Mesendoderm (in vitro differentiated cells): ENCODE results near the gene TOP3A.

Experiments
- DNase-seq: peaks from one replicate; pipeline ENCODE4 v3.0.0; 2013
- H2AK5ac ChIP-seq: 2 replicates; pipeline ENCODE4 v1.6.1; 2013; ENCODE audit warnings: low read length, inconsistent platforms
- H2BK120ac ChIP-seq: 2 replicates; pipeline ENCODE4 v1.6.1; 2013; ENCODE audit warnings: low read depth, mild to moderate bottlenecking, low read length, moderate library complexity, mixed read lengths
- H2BK15ac ChIP-seq: replicated peaks from 2 replicates; pipeline ENCODE4 v1.6.1; 2013; ENCODE audit warnings: low read depth, mild to moderate bottlenecking, moderate library complexity
- H2BK5ac ChIP-seq: 2 replicates; pipeline ENCODE4 v1.6.1; 2013; ENCODE audit warnings: low read length, inconsistent platforms
- H3K18ac ChIP-seq: 2 replicates; pipeline ENCODE4 v1.6.1; 2013; ENCODE audit warnings: mild to moderate bottlenecking, low read length, mixed read lengths
- H3K23ac ChIP-seq: one replicate; pipeline ENCODE4 v1.6.1; 2013; ENCODE audit warnings: low read length
- H3K27ac ChIP-seq: 2 replicates; pipeline ENCODE4 v1.5.1; 2013; ENCODE audit warnings: low read depth, mild to moderate bottlenecking, inconsistent platforms, low read length, moderate library complexity
- H3K27me3 ChIP-seq: 2 replicates; pipeline ENCODE4 v1.6.1; 2013; ENCODE audit warnings: low read length, control low read depth, mild to moderate bottlenecking, inconsistent platforms; ENCODE audit not compliant: insufficient read depth, poor library complexity
- H3K36me3 ChIP-seq: 2 replicates; pipeline ENCODE4 v1.6.1; 2013; ENCODE audit warnings: low read length, inconsistent platforms; ENCODE audit not compliant: control insufficient read depth, insufficient read depth
- H3K4ac ChIP-seq: one replicate; pipeline ENCODE4 v1.6.1; 2013; ENCODE audit warnings: low read depth, mild to moderate bottlenecking, low read length, moderate library complexity
- H3K4me1 ChIP-seq: 2 replicates; pipeline ENCODE4 v1.6.1; 2013; ENCODE audit warnings: low read depth, low read length, inconsistent platforms; ENCODE audit not compliant: control insufficient read depth
- H3K4me2 ChIP-seq: 2 replicates; pipeline ENCODE4 v1.6.1; 2013; ENCODE audit warnings: low read length
- H3K4me3 ChIP-seq: 2 replicates; pipeline ENCODE4 v1.5.1; 2013; ENCODE audit warnings: mild to moderate bottlenecking, low read length
- H3K56ac ChIP-seq: one replicate; pipeline ENCODE4 v1.6.1; 2013; ENCODE audit warnings: low read length
- H3K79me1 ChIP-seq: 2 replicates; pipeline ENCODE4 v1.6.1; 2013; ENCODE audit warnings: low read length, inconsistent platforms
- H3K79me2 ChIP-seq: 2 replicates; pipeline ENCODE4 v1.6.1; 2013; ENCODE audit warnings: mild to moderate bottlenecking, low read length; ENCODE audit not compliant: control insufficient read depth, insufficient read depth
- H3K9ac ChIP-seq: 2 replicates; pipeline ENCODE4 v1.6.1; 2013; ENCODE audit warnings: low read length, inconsistent platforms
- H4K5ac ChIP-seq: one replicate; pipeline ENCODE4 v1.6.1; 2013; ENCODE audit warnings: low read length
- H4K8ac ChIP-seq: one replicate; pipeline ENCODE4 v1.6.1; 2013; ENCODE audit warnings: low read depth, mild to moderate bottlenecking, control low read depth, low read length, moderate library complexity
- WGBS: extraction: QIAGEN DNeasy Blood & Tissue Kit; methylation state at CpG from one replicate; pipeline ENCODE4 v1.1.7; 2013; ENCODE audit warnings: low lambda C conversion rate, missing lambda C conversion rate; ENCODE audit not compliant: insufficient coverage; ENCODE audit errors: extremely low coverage; 5-methylcytosine and 5-hydroxymethylcytosine counted together

The TOP3A gene

DNA sequence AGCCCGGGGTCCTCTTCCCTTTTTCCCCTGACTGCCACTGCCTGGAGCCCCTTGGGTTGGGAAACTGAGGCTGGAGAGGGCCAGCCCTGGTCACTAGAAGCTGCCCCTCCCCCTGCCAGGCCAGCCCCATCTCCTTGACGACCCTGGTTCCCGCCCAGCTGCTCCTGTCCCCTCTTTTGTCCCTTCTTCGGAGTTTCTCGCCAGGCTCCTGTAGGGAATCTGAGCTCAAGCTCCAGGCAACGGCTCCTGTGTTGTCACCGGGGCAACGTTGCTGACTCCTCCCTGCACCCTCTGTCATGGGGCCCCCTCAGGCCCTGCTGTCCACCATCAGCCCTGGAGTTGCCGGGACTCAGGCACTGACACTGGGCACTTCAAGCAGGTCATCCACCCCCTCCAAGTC is 83.6 kb downstream of the TOP3A start:
- no peak for DNase-seq
- peaks cover 29% of the 10 kb centered on the region for H3K79me1 ChIP-seq
- no peak overlapping the region for H3K18ac ChIP-seq
- no peak overlapping the region for H2BK15ac ChIP-seq
- H3K56ac ChIP-seq: no peak overlapping the region
- H3K4me2 ChIP-seq: no peak overlapping the region
- H2BK120ac ChIP-seq: no peak overlapping the region
- no peak overlapping the region for H4K8ac ChIP-seq
- no peaks in the 10 kb centered on the region for H3K4me1 ChIP-seq
- peaks cover 7% of the 10 kb centered on the region for H3K36me3 ChIP-seq
- H3K79me2 ChIP-seq: peaks cover 38% of the 10 kb centered on the region
- H3K9ac ChIP-seq: no peak overlapping the region
- no peaks in the 10 kb centered on the region for H3K27me3 ChIP-seq
- no peak overlapping the region for H3K23ac ChIP-seq
- no peak overlapping the region for H3K4me3 ChIP-seq
- no peak overlapping the region for H2AK5ac ChIP-seq
- no peak overlapping the region for H4K5ac ChIP-seq
- H3K4ac ChIP-seq: no peak overlapping the region
- no peak overlapping the region for H2BK5ac ChIP-seq
- no CpG with 5 or more reads among the region's 9 CpGs for WGBS
- H3K27ac ChIP-seq: no peak overlapping the region

DNA sequence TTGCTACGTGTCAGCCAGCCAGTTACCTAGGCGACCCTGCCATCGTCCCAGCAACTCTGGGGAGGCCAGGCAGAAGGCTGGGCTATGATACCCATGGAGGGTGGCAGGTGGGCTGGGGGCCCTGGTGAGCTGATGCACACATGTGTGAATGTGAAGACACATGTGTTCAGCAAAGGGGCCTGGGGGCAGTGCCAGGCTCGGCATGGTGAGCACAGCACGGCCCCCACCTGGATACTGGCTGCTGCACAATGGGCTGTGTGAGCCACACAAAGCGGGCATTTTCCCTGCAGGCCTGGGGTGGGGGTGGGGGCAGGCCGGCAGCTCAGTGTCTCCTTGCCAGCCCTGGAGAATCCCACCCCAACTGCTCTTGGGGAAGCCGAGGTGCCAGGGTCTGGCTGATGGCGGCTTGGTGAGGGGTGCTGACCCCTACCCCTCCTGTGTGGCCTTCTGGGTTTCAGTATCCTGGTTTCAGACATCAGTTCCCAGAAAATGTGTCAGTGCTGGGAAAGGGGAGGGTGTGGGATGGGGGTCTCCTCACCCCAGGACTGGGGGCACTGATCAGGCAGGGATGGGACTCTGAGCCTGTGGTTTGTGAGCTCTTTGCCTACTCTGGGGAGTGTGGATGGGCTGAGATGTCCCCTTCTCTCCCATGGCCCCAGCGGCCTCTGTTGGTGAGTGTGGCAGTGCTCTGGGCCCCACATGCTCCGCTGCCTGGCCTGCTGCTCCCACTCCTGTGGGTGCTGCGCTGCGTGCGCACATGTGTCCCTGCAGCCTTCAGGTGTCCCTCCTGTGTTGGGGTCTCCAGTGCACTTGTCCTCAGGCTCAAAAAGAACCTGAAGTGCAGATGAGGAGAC is 84.3 kb downstream of the TOP3A start:
- H3K56ac ChIP-seq: no peak overlapping the region
- no peak overlapping the region for H3K9ac ChIP-seq
- no peak overlapping the region for H3K4ac ChIP-seq
- no peak overlapping the region for H2AK5ac ChIP-seq
- H3K79me1 ChIP-seq: peaks cover 32% of the 10 kb centered on the region
- no peak overlapping the region for H4K8ac ChIP-seq
- H3K4me2 ChIP-seq: no peak overlapping the region
- H3K27me3 ChIP-seq: no peaks in the 10 kb centered on the region
- H3K79me2 ChIP-seq: peaks cover 42% of the 10 kb centered on the region
- H3K18ac ChIP-seq: no peak overlapping the region
- H2BK5ac ChIP-seq: no peak overlapping the region
- no peak overlapping the region for H3K4me3 ChIP-seq
- DNase-seq: no peak
- peaks cover 6% of the 10 kb centered on the region for H3K36me3 ChIP-seq
- H3K23ac ChIP-seq: no peak overlapping the region
- H2BK120ac ChIP-seq: no peak overlapping the region
- no peak overlapping the region for H2BK15ac ChIP-seq
- H3K27ac ChIP-seq: no peak overlapping the region
- no CpG with 5 or more reads among the region's 14 CpGs for WGBS
- no peak overlapping the region for H4K5ac ChIP-seq
- no peaks in the 10 kb centered on the region for H3K4me1 ChIP-seq

DNA sequence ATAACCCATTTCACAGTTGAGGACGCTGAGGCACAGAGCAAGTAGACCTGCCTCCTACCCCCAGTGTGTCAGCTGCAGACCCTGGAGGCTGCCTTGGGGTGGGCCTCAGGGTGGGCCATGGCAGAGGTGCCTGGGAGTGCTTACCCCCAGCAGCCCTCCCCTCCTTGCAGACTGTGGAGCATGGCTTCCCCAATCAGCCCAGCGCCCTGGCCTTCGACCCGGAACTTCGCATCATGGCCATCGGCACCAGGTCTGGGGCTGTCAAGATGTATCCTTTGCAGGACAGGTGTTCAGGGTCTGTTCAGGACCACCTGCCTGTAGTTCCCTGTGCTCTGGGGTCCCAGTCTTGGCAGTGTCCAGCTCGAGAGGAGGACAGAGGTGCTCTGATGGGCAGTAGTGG is 85.0 kb downstream of the TOP3A start:
- no peak overlapping the region for H3K18ac ChIP-seq
- no peak overlapping the region for H3K4me3 ChIP-seq
- no peaks in the 10 kb centered on the region for H3K4me1 ChIP-seq
- H2AK5ac ChIP-seq: no peak overlapping the region
- H3K79me1 ChIP-seq: peaks cover 32% of the 10 kb centered on the region
- H4K5ac ChIP-seq: no peak overlapping the region
- H3K9ac ChIP-seq: no peak overlapping the region
- no peak for DNase-seq
- H2BK15ac ChIP-seq: no peak overlapping the region
- H3K23ac ChIP-seq: no peak overlapping the region
- H3K4me2 ChIP-seq: no peak overlapping the region
- no peaks in the 10 kb centered on the region for H3K27me3 ChIP-seq
- no peak overlapping the region for H4K8ac ChIP-seq
- WGBS: no CpG with 5 or more reads among the region's 7 CpGs
- H3K4ac ChIP-seq: no peak overlapping the region
- H3K27ac ChIP-seq: no peak overlapping the region
- peaks cover 6% of the 10 kb centered on the region for H3K36me3 ChIP-seq
- H2BK5ac ChIP-seq: no peak overlapping the region
- H3K79me2 ChIP-seq: peaks cover 42% of the 10 kb centered on the region
- no peak overlapping the region for H2BK120ac ChIP-seq
- no peak overlapping the region for H3K56ac ChIP-seq

DNA sequence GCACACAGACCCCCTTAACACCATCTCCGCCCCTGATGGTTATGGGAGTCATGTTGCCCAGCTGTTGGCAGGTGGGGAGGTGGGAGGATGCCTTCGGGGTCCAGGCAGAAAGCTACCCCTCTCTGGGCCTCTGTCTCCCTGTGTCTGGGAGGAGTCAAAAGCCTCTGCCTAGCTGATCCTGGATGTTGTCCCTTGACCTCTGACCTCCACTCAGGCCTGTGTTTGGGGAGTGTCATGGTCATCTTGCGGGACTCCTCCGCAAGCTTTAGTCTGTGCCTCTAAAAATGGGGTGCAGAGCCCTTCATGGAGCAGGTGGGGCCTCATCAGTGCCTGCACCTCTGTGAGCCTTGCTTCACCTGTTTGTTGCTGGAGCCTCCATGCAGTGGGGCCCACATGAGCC is 85.5 kb downstream of the TOP3A start:
- Histone ChIP-seq H4K5ac (no peak overlapping the region), H3K9ac (no peak overlapping the region), H3K79me2 (peaks cover 42% of the 10 kb centered on the region), H3K4me1 (peaks cover under 1% of the 10 kb centered on the region), H3K4me2 (no peak overlapping the region), H2AK5ac (no peak overlapping the region), H3K27ac (no peak overlapping the region), H2BK5ac (no peak overlapping the region), H3K27me3 (no peaks in the 10 kb centered on the region), H3K56ac (no peak overlapping the region), H3K23ac (no peak overlapping the region), H2BK120ac (no peak overlapping the region), H3K4me3 (no peak overlapping the region), H4K8ac (no peak overlapping the region), H3K36me3 (peaks cover 5% of the 10 kb centered on the region), H2BK15ac (no peak overlapping the region), H3K18ac (no peak overlapping the region), H3K4ac (no peak overlapping the region), H3K79me1 (peaks cover 32% of the 10 kb centered on the region)
- no CpG with 5 or more reads among the region's 4 CpGs for WGBS
- DNase-seq: no peak

DNA sequence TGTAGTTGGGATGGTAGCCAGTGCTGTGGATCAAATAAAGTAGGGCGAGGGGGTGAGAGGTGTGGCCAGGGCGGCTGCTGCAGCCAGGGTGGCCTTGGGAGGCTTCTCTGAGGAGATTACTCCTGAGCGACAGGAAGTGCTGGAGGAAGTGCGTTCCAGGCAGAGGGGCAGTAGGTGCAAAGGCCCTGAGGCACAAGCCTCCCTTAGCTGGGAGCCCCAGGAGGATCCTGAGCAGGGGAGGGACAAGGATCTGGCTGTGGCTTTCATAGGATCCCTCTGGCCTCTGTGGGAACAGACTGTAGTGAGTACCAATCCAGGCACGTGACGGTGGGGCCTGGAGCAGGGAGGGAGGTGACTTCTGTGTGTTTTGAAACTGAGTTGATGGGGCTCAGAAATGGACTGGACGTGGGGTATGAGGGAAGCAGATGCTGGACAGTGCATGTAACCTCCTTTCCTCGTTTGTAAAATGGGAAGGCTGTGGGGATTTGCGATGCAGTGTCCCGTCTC is 86.6 kb downstream of the TOP3A start:
- no peak overlapping the region for H3K9ac ChIP-seq
- H2BK5ac ChIP-seq: no peak overlapping the region
- no CpG with 5 or more reads among the region's 10 CpGs for WGBS
- no peak overlapping the region for H2BK15ac ChIP-seq
- H3K27me3 ChIP-seq: no peaks in the 10 kb centered on the region
- no peak overlapping the region for H4K5ac ChIP-seq
- H2BK120ac ChIP-seq: no peak overlapping the region
- H3K27ac ChIP-seq: no peak overlapping the region
- no peak overlapping the region for H3K4ac ChIP-seq
- no peak overlapping the region for H3K4me2 ChIP-seq
- H3K4me3 ChIP-seq: no peak overlapping the region
- no peak overlapping the region for H3K23ac ChIP-seq
- H3K18ac ChIP-seq: no peak overlapping the region
- H3K36me3 ChIP-seq: no peaks in the 10 kb centered on the region
- H3K79me2 ChIP-seq: peaks cover 42% of the 10 kb centered on the region
- peaks cover 32% of the 10 kb centered on the region for H3K79me1 ChIP-seq
- no peak overlapping the region for H4K8ac ChIP-seq
- peaks cover 3% of the 10 kb centered on the region for H3K4me1 ChIP-seq
- H2AK5ac ChIP-seq: no peak overlapping the region
- no peak overlapping the region for H3K56ac ChIP-seq
- no peak for DNase-seq
